Transverse colon (tissue), 4 donors: ENCODE data around the gene LCP1. TPM values are rescaled to one million over a fixed set of nuclear protein-coding genes. Genes with fewer than 3 reads are reported as not detected.

Experiments
- DNase-seq: peaks from one replicate; pipeline ENCODE4 v3.0.0-alpha.2; 2019
- H3K27ac ChIP-seq, 4 donors: fragments of 200-600 bp; sonication (generic); 2 replicates each; pipeline ENCODE4 v1.5.1; 2016 to 2018; ENCODE audit warnings: inconsistent platforms in 4 of 4
- H3K27me3 ChIP-seq: fragments of 200-600 bp; sonication (generic); 2 replicates; pipeline ENCODE4 v1.5.1; 2017; ENCODE audit warnings: inconsistent platforms
- H3K36me3 ChIP-seq, 4 donors: fragments of 200-600 bp; sonication (generic); 2 replicates each; pipeline ENCODE4 v1.5.1; 2017 to 2019; ENCODE audit warnings: inconsistent platforms in 4 of 4
- H3K4me1 ChIP-seq, 4 donors: fragments of 200-600 bp; sonication (generic); 2 replicates each; pipeline ENCODE4 v1.5.1; 2017 to 2020; ENCODE audit warnings: inconsistent platforms in 4 of 4
- H3K4me3 ChIP-seq, 4 donors: fragments of 200-600 bp; sonication (generic); 1 replicate in 1 of 4; 2 replicates in 3 of 4; pipeline versions ENCODE4 v1.5.1 to v1.6.1; 2017 to 2019; ENCODE audit warnings: inconsistent platforms in 4 of 4
- H3K9me3 ChIP-seq, 2 donors: fragments of 200-600 bp; sonication (generic); 2 replicates each; pipeline ENCODE4 v1.5.1; 2017 to 2019; ENCODE audit warnings: inconsistent platforms in 2 of 2
- EP300 ChIP-seq: sonication (generic); formaldehyde crosslinking; IDR thresholded peaks from one replicate; pipeline ENCODE4 v1.6.1; 2017; ENCODE audit warnings: antibody characterized with exemption, low read depth
- POLR2A ChIP-seq: fragments of 450-650 bp; IDR thresholded peaks from one replicate; pipeline ENCODE4 v1.6.1; 2016; ENCODE audit warnings: antibody characterized with exemption, mild to moderate bottlenecking, moderate library complexity
- POLR2AphosphoS5 ChIP-seq, 3 donors: sonication (generic); formaldehyde crosslinking; IDR thresholded peaks; one replicate each; pipeline ENCODE4 v1.6.1; 2016; ENCODE audit warnings: antibody characterized with exemption in 3 of 3
- WGBS, 2 donors: methylation state at CpG; one replicate each; pipeline ENCODE4 v1.1.5; 2018; ENCODE audit warnings: low coverage in 1 of 2; 5-methylcytosine and 5-hydroxymethylcytosine counted together
- in situ Hi-C, 4 donors: fragments of 200-750 bp; cut with MboI; loops; one replicate each; pipeline versions ENCODE4 v1.15.0 to v1.15.1; 2017; ENCODE audit warnings: low sequenced_read_pairs in 3 of 4, low pct_ligation_motif_present in 1 of 4, low pct_unique_long_range_greater_than_20kb in 1 of 4
- intact Hi-C: fragments of 100-400 bp; cut with DNase I; formaldehyde crosslinking; loops from one replicate; pipeline ENCODE4 v1.15.1; 2023; ENCODE audit warnings: low total_unique reads
- total RNA-seq, 4 donors: library from RNA; depleted of rRNA; stranded (reverse); fragments of >200 nt; gene quantifications; one replicate each; pipeline ENCODE4 v1.1.0, GENCODE V29; 2016
- TF ChIP-seq, protein P1 (sequence below), 5 experiments: fragments of 200-600 bp in 3 of 5; fragments of 450-650 bp in 2 of 5; sonication (generic) in 3 of 5; IDR thresholded peaks; 1 replicate in 2 of 5; 2 replicates in 3 of 5; pipeline ENCODE4 v1.5.1; 2016 to 2017; ENCODE audit warnings: antibody characterized with exemption in 5 of 5, inconsistent platforms in 3 of 5, mild to moderate bottlenecking in 2 of 5, moderate library complexity in 1 of 5

The LCP1 gene
- total RNA-seq, 4 donors from 2014 or later: 1.6 to 35.7 (median 26.1) TPM

DNA sequence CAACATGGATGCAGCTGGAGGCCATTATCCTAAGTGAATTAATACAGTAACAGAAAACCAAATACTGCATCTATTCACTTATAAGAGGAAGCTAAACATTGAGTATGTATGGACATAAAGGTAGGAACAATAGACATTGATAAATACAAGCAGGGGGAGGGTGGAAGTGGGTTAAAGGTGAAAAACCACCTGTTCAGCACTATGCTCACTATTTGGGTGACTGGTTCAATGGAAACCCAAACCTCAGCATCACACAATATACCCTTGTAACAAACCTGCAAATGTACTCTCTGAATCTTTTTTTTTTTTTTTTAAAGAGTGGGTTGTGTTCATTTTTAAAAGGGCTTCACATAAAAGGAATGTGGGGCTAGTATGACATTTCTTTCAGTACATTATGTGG is 50.3 kb downstream of the LCP1 start:
- H3K4me1 ChIP-seq: no peaks in the 10 kb centered on the region
- no peak overlapping the region for H3K4me3 ChIP-seq
- no peaks in the 10 kb centered on the region for H3K27me3 ChIP-seq
- no peaks in the 10 kb centered on the region for H3K36me3 ChIP-seq
- no peak overlapping the region for H3K27ac ChIP-seq
- H3K9me3 ChIP-seq: no peaks in the 10 kb centered on the region
- no peak for DNase-seq
- intact Hi-C loops: no loop called here
- in situ Hi-C loops: no loop called here
- TF ChIP-seq, protein P1, sequence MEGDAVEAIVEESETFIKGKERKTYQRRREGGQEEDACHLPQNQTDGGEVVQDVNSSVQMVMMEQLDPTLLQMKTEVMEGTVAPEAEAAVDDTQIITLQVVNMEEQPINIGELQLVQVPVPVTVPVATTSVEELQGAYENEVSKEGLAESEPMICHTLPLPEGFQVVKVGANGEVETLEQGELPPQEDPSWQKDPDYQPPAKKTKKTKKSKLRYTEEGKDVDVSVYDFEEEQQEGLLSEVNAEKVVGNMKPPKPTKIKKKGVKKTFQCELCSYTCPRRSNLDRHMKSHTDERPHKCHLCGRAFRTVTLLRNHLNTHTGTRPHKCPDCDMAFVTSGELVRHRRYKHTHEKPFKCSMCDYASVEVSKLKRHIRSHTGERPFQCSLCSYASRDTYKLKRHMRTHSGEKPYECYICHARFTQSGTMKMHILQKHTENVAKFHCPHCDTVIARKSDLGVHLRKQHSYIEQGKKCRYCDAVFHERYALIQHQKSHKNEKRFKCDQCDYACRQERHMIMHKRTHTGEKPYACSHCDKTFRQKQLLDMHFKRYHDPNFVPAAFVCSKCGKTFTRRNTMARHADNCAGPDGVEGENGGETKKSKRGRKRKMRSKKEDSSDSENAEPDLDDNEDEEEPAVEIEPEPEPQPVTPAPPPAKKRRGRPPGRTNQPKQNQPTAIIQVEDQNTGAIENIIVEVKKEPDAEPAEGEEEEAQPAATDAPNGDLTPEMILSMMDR (IDR thresholded peaks at IDR 0.05): no peak
- no peak for TF ChIP-seq POLR2AphosphoS5 (IDR thresholded peaks at IDR 0.05)
- no peak for TF ChIP-seq EP300
- TF ChIP-seq POLR2A: no peak

DNA sequence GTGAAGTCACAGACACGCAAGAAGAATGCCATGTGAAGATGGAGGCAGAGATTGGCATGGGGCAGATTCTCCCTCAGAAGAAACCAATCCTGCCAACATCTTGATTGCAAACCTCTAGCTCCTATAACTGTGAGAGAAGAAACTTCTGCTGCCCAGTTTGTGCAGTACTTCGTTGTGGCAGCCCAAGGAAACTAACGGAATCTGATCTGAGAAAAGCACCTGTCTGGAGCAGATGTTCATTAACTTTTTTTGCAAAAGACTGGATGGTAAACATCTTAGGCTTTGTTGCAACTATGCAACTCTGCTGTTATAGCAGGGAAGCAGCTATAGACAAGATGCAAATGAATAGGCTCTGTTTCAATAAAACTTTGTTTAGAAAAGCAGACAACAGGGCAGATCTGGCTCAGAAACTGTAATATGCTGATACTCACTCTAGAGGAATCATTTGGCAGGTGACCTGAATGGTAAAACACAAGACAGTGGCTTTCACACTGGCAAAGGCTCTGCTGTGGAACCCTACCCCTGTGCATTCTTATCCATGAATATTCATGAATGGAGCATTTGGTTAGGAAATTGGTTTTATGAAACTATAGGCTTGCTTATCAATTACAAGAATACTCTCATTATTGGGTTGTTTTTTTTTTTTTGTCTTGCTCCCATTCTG is 51.9 kb downstream of the LCP1 start:
- Histone ChIP-seq H3K9me3 (no peaks in the 10 kb centered on the region), H3K27me3 (no peaks in the 10 kb centered on the region), H3K4me1 (peaks cover 0 to 5% (median 0%) of the 10 kb centered on the region in 4 donors), H3K36me3 (no peaks in the 10 kb centered on the region), H3K27ac (no peak overlapping the region), H3K4me3 (no peak overlapping the region)
- DNase-seq: no peak
- TF ChIP-seq, protein P1 (IDR thresholded peaks at IDR 0.05): no peak
- no peak for TF ChIP-seq POLR2A
- TF ChIP-seq EP300: no peak
- no peak for TF ChIP-seq POLR2AphosphoS5 (IDR thresholded peaks at IDR 0.05)
- intact Hi-C loops (loop anchor here (10.0 kb wide), 1 partner anchor 875 kb away; no protein-coding TSS in a partner anchor), in situ Hi-C loops (no loop called here)
- WGBS, 2 donors: 71 to 86% methylated on average over 2 to 3 of the region's 3 CpGs

DNA sequence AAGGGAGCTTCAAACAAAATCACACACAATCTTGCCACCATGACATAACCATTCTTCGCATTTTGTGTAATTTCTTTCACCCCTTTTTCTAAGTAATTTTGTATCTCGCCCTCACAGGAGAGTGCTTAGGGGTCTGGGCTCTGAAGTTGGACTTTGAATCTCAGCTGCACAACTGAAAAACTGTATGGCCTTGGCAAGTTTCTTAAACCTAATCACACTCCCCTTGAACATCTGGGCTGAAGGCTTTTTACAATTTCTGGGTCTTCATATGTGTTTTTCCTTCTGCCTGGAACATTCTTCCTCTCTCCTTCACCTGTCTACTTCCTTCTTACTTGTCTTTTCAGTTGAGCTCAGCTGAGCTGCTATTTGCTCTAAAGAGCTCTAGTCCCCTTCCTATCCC is 52.9 kb downstream of the LCP1 start:
- WGBS, 2 donors: 87 to 90% methylated on average over 2 of the region's 2 CpGs
- no peaks in the 10 kb centered on the region for H3K9me3 ChIP-seq
- in situ Hi-C loops (no loop called here), intact Hi-C loops (loop anchor here (10.0 kb wide), 1 partner anchor 874 kb away; no protein-coding TSS in a partner anchor)
- no peak for DNase-seq
- no peaks in the 10 kb centered on the region for H3K36me3 ChIP-seq
- no peak overlapping the region for H3K27ac ChIP-seq
- H3K4me3 ChIP-seq: no peak overlapping the region
- TF ChIP-seq EP300 (no peak), POLR2A (no peak), POLR2AphosphoS5 (IDR thresholded peaks at IDR 0.05) (no peak)
- TF ChIP-seq, protein P1 (IDR thresholded peaks at IDR 0.05): no peak
- no peaks in the 10 kb centered on the region for H3K27me3 ChIP-seq
- peaks cover 0 to 5% (median 0%) of the 10 kb centered on the region in 4 donors for H3K4me1 ChIP-seq

DNA sequence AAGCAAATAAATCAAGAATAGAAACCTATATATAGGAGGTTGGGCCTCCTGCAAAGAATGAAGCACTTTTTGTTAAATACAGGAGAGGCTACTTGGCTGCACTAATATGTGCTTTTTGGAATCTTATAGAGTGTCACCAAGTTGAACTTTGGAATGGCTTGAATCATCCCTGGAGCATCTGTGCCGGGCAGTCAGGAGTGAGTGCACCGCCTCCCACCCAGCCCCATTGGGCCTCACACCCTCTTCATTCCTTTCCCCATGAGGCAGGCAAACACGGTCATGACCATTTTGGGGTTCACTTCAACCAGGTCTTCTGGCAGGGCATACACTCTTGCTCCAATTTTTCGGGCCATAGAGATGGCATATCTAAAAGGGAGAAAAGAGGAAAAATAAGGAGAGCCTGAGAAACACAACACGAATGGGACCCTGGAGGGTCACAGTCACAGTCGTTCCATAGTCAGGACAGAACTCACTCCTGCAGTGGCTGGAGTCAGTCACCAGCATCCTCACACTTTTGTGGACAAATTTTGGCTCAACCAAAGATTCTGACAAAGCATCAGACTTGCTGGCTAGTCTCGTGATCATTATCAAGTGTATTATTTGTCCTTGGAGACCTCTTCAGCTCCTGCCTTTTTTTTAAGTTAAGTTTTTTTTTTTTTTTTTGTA is 54.5 kb downstream of the LCP1 start:
- Histone ChIP-seq H3K27ac (no peak overlapping the region), H3K27me3 (no peaks in the 10 kb centered on the region), H3K4me1 (peaks cover 0 to 5% (median 0%) of the 10 kb centered on the region in 4 donors), H3K9me3 (no peaks in the 10 kb centered on the region), H3K4me3 (no peak overlapping the region), H3K36me3 (no peaks in the 10 kb centered on the region)
- in situ Hi-C loops: no loop called here
- intact Hi-C loops: loop anchor here (10.0 kb wide), 1 partner anchor 873 kb away; no protein-coding TSS in a partner anchor
- 84 to 93% methylated on average over 4 to 7 of the region's 7 CpGs for WGBS, 2 donors
- DNase-seq: no peak
- TF ChIP-seq, protein P1 (IDR thresholded peaks at IDR 0.05): no peak
- TF ChIP-seq POLR2A: no peak
- no peak for TF ChIP-seq POLR2AphosphoS5 (IDR thresholded peaks at IDR 0.05)
- TF ChIP-seq EP300: no peak
